ACC112 (cell line): ENCODE data around the gene HES4.

ENCODE experiments used
- H2AFZ ChIP-seq: fragments of 200-600 bp; sonication (generic); one replicate; pipeline ENCODE4 v1.6.0; 2017; ENCODE audit warnings: antibody characterized with exemption, low read length; ENCODE audit not compliant: unreplicated experiment
- H3K27ac ChIP-seq: fragments of 200-600 bp; sonication (generic); 2 replicates; pipeline ENCODE4 v1.5.1; 2014; ENCODE audit warnings: low read depth, mild to moderate bottlenecking, antibody characterized with exemption, low read length, moderate library complexity
- H3K27me3 ChIP-seq: fragments of 200-600 bp; sonication (generic); 2 replicates; pipeline ENCODE4 v1.6.1; 2014; ENCODE audit warnings: mild to moderate bottlenecking, antibody characterized with exemption, low read length, moderate library complexity, mixed read lengths; ENCODE audit not compliant: insufficient read depth
- H3K36me3 ChIP-seq: fragments of 200-600 bp; sonication (generic); 2 replicates; pipeline ENCODE4 v1.6.1; 2016; ENCODE audit warnings: mild to moderate bottlenecking, antibody characterized with exemption, low read length, moderate library complexity, mixed read lengths; ENCODE audit not compliant: insufficient read depth
- H3K4me1 ChIP-seq: fragments of 200-600 bp; sonication (generic); one replicate; pipeline ENCODE4 v1.6.1; 2016; ENCODE audit warnings: low read length, mixed read lengths; ENCODE audit not compliant: insufficient read depth, unreplicated experiment, control insufficient read depth
- H3K4me3 ChIP-seq: fragments of 200-600 bp; sonication (generic); 2 replicates; pipeline ENCODE4 v1.5.1; 2014; ENCODE audit warnings: mild to moderate bottlenecking, low read depth, low read length
- H3K79me2 ChIP-seq: fragments of 200-600 bp; sonication (generic); one replicate; pipeline ENCODE4 v1.6.0; 2016; ENCODE audit warnings: low read length; ENCODE audit not compliant: control insufficient read depth, unreplicated experiment, insufficient read depth

The HES4 gene, protein sequence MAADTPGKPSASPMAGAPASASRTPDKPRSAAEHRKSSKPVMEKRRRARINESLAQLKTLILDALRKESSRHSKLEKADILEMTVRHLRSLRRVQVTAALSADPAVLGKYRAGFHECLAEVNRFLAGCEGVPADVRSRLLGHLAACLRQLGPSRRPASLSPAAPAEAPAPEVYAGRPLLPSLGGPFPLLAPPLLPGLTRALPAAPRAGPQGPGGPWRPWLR

DNA sequence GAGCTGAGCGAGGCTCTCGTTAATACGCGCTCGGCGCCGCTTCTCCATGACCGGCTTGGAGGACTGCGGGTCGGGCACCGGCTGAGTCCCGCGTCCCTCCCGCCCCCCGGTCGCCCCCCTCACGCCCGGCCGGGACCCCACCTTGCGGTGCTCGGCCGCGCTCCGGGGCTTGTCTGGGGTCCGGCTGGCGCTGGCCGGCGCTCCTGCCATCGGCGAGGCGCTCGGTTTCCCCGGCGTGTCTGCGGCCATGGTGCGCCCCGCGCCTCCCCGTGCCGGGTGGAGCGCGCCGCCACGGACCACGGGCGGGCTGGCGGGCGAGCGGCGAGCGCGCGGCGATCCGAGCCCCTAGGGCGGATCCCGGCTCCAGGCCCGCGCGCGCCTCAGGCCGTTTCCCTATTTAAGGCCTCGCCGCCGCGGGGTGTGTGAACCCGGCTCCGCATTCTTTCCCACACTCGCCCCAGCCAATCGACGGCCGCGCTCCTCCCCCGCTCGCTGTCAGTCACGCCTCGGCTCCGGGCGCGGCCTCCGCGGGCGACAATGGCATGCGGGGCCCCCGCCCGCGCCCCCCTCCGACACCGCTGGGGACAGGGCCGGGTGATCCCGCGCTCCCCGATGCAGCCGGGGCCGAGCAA is at the start of gene HES4:
Gene HES4, minus strand, starts transcription at position 373 of the 632 bp plus-strand sequence. Its CDS starts 124 bp downstream, at position 249.
- H3K4me3 ChIP-seq, result peak within 1 kb of the TSS; percentile 97
- no peaks in the 10 kb centered on the region for H3K36me3 ChIP-seq
- H3K4me1 ChIP-seq, result peaks cover 2% of the 10 kb centered on the region
- no peak within 1 kb of the TSS for H2AFZ ChIP-seq
- peaks cover 3% of the 10 kb centered on the region; the same call in 1 of the 2 replicates for H3K27me3 ChIP-seq
- peak within 1 kb of the TSS; percentile 99 for H3K27ac ChIP-seq
- peaks cover 5% of the 10 kb centered on the region for H3K79me2 ChIP-seq

DNA sequence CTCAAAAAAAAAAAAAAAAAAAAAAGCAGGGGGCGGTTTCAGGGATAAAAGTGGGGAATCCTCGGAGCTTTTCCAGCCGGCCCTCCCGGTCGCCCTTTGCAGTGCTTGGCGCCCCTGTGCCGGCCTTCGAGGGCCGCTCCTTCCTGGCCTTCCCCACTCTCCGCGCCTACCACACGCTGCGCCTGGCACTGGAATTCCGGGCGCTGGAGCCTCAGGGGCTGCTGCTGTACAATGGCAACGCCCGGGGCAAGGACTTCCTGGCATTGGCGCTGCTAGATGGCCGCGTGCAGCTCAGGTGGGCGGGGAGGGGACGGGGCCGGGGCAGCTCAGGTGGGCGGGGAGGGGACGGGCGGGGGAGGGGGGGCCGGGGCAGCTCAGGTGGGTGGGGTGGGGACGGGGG is 48.9 kb upstream of the HES4 start:
- H3K4me3 ChIP-seq, result no peak overlapping the region
- H3K79me2 ChIP-seq, result no peaks in the 10 kb centered on the region
- H3K27ac ChIP-seq, result no peak overlapping the region
- H3K36me3 ChIP-seq, result peaks cover 24% of the 10 kb centered on the region; the same call in 1 of the 2 replicates
- H3K27me3 ChIP-seq, result no peaks in the 10 kb centered on the region
- no peaks in the 10 kb centered on the region for H3K4me1 ChIP-seq
- no peak overlapping the region for H2AFZ ChIP-seq

DNA sequence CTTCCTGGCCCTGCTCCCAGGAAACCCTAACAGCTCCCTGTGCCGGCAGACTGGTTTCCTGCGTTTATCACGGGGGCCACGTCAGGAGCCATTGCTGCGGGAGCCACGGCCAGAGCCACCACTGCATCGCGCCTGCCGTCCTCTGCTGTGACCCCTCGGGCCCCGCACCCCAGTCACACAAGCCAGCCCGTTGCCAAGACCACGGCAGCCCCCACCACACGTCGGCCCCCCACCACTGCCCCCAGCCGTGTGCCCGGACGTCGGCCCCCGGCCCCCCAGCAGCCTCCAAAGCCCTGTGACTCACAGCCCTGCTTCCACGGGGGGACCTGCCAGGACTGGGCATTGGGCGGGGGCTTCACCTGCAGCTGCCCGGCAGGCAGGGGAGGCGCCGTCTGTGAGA is 48.1 kb upstream of the HES4 start:
- Histone ChIP-seq H3K36me3 (peaks cover 27% of the 10 kb centered on the region; the same call in 1 of the 2 replicates), H2AFZ (no peak overlapping the region), H3K4me1 (no peaks in the 10 kb centered on the region), H3K27me3 (no peaks in the 10 kb centered on the region), H3K79me2 (no peaks in the 10 kb centered on the region), H3K27ac (no peak overlapping the region), H3K4me3 (no peak overlapping the region)

DNA sequence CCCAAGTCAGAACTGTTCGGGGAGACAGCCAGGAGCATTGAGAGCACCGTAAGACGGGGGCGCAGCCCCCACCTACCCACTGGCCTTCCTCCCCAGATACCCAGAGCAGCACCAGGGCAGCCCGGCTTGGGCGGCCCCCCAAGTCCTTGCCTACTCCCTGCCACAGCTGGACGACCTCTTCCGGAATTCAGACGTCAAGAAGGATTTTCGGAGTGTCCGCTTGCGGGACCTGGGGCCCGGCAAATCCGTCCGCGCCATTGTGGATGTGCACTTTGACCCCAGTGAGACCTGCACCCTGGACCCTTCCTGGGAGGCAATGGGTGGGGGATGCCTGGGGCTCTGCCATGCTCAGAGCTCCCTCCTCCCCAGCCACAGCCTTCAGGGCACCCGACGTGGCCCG is 47.5 kb upstream of the HES4 start:
- H2AFZ ChIP-seq, result no peak overlapping the region
- no peak overlapping the region for H3K27ac ChIP-seq
- H3K79me2 ChIP-seq, result no peaks in the 10 kb centered on the region
- H3K4me1 ChIP-seq, result no peaks in the 10 kb centered on the region
- peaks cover 30% of the 10 kb centered on the region; the same call in 1 of the 2 replicates for H3K36me3 ChIP-seq
- H3K27me3 ChIP-seq, result no peaks in the 10 kb centered on the region
- H3K4me3 ChIP-seq, result no peak overlapping the region

DNA sequence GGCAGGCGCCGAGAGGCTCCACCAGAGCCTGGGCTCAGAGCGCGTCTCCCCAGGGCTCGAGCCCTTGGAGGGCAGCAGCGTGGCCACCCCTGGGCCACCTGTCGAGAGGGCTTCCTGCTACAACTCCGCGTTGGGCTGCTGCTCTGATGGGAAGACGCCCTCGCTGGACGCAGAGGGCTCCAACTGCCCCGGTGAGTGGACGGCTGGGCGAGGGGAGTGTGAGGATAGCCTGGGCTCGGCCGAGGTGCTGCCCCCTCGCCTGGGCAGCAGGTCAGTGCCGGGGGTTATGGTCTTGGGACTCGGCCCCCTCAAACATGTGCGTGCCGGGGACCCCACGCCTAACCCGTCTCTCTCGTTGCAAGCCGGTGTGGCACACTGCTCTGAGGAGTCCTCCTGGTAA is 46.9 kb upstream of the HES4 start:
- Histone ChIP-seq H3K36me3 (peaks cover 32% of the 10 kb centered on the region; the same call in 1 of the 2 replicates), H3K27me3 (no peaks in the 10 kb centered on the region), H3K79me2 (no peaks in the 10 kb centered on the region), H2AFZ (no peak overlapping the region), H3K4me1 (no peaks in the 10 kb centered on the region), H3K27ac (no peak overlapping the region), H3K4me3 (no peak overlapping the region)

DNA sequence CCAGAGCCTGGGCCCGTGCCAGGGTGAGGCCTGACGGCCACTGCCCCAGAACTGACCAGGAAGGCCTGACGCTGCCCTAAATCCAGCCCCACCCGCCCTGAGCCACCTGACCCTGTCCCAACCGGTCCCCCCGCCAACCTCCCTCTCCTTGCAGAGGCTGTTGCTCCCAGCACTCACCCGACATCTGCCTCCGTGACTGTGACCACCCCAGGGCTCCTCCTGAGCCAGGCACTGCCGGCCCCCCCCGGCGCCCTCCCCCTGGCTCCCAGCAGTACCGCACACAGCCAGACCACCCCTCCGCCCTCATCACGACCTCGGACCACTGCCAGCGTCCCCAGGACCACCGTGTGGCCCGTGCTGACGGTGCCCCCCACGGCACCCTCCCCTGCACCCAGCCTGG is 46.3 kb upstream of the HES4 start:
- Histone ChIP-seq H3K79me2 (no peaks in the 10 kb centered on the region), H2AFZ (no peak overlapping the region), H3K27me3 (no peaks in the 10 kb centered on the region), H3K36me3 (peaks cover 27% of the 10 kb centered on the region; the same call in 1 of the 2 replicates), H3K27ac (no peak overlapping the region), H3K4me3 (no peak overlapping the region), H3K4me1 (no peaks in the 10 kb centered on the region)

DNA sequence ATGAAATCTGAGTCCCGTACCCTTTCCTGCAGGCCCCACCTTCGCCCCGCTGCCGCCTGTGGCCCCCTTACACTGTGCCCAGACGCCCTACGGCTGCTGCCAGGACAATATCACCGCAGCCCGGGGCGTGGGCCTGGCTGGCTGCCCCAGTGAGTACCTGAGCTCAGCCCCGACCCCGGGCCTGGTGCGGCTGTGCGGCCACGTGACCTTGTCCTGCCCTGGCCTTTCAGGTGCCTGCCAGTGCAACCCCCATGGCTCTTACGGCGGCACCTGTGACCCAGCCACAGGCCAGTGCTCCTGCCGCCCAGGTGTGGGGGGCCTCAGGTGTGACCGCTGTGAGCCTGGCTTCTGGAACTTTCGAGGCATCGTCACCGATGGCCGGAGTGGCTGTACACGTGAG is 45.2 kb upstream of the HES4 start:
- Histone ChIP-seq H3K27me3 (no peaks in the 10 kb centered on the region), H3K27ac (no peak overlapping the region), H3K4me3 (no peak overlapping the region), H3K79me2 (no peaks in the 10 kb centered on the region), H3K4me1 (peaks cover 4% of the 10 kb centered on the region), H3K36me3 (peaks cover 26% of the 10 kb centered on the region; the same call in 1 of the 2 replicates), H2AFZ (no peak overlapping the region)

DNA sequence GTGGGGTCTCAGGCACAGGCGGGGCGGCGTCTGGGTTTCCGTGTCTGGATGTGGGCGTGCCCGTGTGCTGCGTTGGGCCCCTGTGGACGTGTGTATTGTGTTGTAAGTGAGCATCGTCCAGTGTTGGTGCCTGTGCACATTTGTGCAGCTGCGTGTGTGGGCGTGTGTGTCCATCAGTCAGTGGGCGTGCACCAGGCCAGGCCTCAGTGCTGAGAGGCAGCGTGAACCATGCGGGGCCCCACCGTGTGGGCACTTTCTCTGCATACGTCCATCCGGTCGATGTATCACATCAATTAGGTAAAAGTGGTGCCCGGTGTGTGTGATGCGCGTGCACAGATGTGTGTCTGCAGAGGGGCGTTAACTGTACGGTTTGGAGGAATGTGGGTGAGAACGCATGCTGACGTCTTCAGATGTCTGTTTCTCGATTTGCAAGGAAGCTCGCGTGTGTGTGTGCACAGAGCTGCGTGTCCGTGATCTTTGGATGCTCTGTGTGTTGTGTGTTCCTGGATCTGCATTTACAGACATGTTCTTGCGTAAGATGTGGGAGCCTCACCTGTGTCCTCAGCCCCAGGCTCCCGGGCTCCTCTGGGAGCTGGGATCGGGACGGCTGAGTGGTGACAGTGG is 44.7 kb upstream of the HES4 start:
- Histone ChIP-seq H2AFZ (no peak overlapping the region), H3K36me3 (peaks cover 26% of the 10 kb centered on the region; the same call in 1 of the 2 replicates), H3K27ac (no peak overlapping the region), H3K27me3 (no peaks in the 10 kb centered on the region), H3K4me3 (no peak overlapping the region), H3K4me1 (peaks cover 10% of the 10 kb centered on the region), H3K79me2 (no peaks in the 10 kb centered on the region)

DNA sequence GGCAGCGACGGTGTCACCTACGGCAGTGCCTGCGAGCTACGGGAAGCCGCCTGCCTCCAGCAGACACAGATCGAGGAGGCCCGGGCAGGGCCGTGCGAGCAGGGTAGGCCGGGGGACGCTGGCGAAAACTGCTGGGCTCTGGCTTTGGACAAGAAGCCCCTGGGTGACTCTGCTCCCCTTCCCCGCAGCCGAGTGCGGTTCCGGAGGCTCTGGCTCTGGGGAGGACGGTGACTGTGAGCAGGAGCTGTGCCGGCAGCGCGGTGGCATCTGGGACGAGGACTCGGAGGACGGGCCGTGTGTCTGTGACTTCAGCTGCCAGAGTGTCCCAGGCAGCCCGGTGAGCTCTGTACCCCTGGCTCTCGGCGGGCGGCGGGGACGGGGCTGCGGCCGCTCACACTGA is 44.0 kb upstream of the HES4 start:
- H3K27ac ChIP-seq, result no peak overlapping the region
- H3K36me3 ChIP-seq, result peaks cover 26% of the 10 kb centered on the region; the same call in 1 of the 2 replicates
- H3K4me1 ChIP-seq, result peaks cover 12% of the 10 kb centered on the region
- no peak overlapping the region for H3K4me3 ChIP-seq
- no peaks in the 10 kb centered on the region for H3K27me3 ChIP-seq
- no peaks in the 10 kb centered on the region for H3K79me2 ChIP-seq
- no peak overlapping the region for H2AFZ ChIP-seq

DNA sequence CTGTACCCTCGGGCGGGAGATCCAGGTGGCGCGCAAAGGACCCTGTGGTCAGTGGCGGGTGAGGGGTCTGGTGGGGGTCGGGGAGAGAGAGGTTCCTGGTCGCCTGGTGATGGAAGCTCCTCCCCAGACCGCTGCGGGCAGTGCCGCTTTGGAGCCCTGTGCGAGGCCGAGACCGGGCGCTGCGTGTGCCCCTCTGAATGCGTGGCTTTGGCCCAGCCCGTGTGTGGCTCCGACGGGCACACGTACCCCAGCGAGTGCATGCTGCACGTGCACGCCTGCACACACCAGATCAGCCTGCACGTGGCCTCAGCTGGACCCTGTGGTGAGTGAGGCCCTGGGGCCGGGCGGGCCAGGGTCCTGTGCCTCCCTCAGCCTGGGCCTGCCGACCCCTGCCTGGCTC is 43.5 kb upstream of the HES4 start:
- no peak overlapping the region for H3K27ac ChIP-seq
- peaks cover 26% of the 10 kb centered on the region; the same call in 1 of the 2 replicates for H3K36me3 ChIP-seq
- no peaks in the 10 kb centered on the region for H3K27me3 ChIP-seq
- no peak overlapping the region for H3K4me3 ChIP-seq
- no peaks in the 10 kb centered on the region for H3K79me2 ChIP-seq
- no peak overlapping the region for H2AFZ ChIP-seq
- peaks cover 12% of the 10 kb centered on the region for H3K4me1 ChIP-seq
